Ovary (tissue), 3 donors: Measurements from ENCODE around the gene PANK3.

Experiments
- CTCF ChIP-seq, 3 donors: fragments of 450-650 bp in 2 of 3; fragments of 200-600 bp in 1 of 3; IDR thresholded peaks; one replicate each; pipeline versions ENCODE4 v1.5.1 to v1.8.0; 2016 to 2022; ENCODE audit warnings: antibody characterized with exemption in 3 of 3, mild to moderate bottlenecking in 1 of 3
- POLR2A ChIP-seq: fragments of 450-650 bp; IDR thresholded peaks from one replicate; pipeline ENCODE4 v1.6.1; 2017; ENCODE audit warnings: antibody characterized with exemption, mild to moderate bottlenecking, moderate library complexity
- donor health status: DM: no; HTN: no; CAD: no.

GRCh38 chr5:168587987-168588386 is 8.8 kb upstream of the PANK3 start:
- TF ChIP-seq CTCF (IDR thresholded peaks at IDR 0.05): no peak
- no peak for TF ChIP-seq POLR2A
